H1 (cell line): Measurements from ENCODE around the gene ARHGAP22. TPM values are rescaled to one million over a fixed set of nuclear protein-coding genes. Genes with fewer than 3 reads are reported as not detected.
A peak's percentile ranks its signal among the peaks of the same experiment; 100 is the strongest.

Experiments
- CTCF ChIA-PET: fragments of 300-600 bp; sonication (Branson Sonifier 250); formaldehyde crosslinking; loops from one replicate; lab custom pipeline; 2021; ENCODE audit not compliant: partially characterized antibody; lab: Charles Lee
- POLR2A ChIA-PET: fragments of 300-600 bp; sonication (Branson Sonifier 250); formaldehyde crosslinking; loops from one replicate; lab custom pipeline; 2021; ENCODE audit warnings: inconsistent platforms; ENCODE audit not compliant: partially characterized antibody; lab: Charles Lee
- DNase-seq, 2 experiments: peaks; one replicate each; pipeline versions ENCODE4 v3.0.0 to v3.0.0-alpha.2; 2010 to 2022; ENCODE audit warnings: low spot score in 2 of 2, low read depth in 1 of 2, mixed read lengths in 1 of 2
- FAIRE-seq: peaks from 2 replicates; lab custom pipeline; 2011; peaks lifted over from hg19 to GRCh38; lab: Jason Lieb, UNC
- H2AFZ ChIP-seq: 2 replicates; pipeline ENCODE4 v1.8.1; 2012; ENCODE audit warnings: low read length, inconsistent platforms
- H2AK5ac ChIP-seq: 2 replicates; pipeline ENCODE4 v1.6.1; 2013; ENCODE audit warnings: low read depth, low read length
- H2BK120ac ChIP-seq: replicated peaks from 2 replicates; pipeline ENCODE3; 2013; ENCODE audit warnings: low read depth, low read length, inconsistent platforms
- H2BK12ac ChIP-seq: 2 replicates; pipeline ENCODE4 v1.6.1; 2013; ENCODE audit warnings: low read depth, low read length
- H2BK15ac ChIP-seq: 2 replicates; pipeline ENCODE4 v1.6.1; 2013; ENCODE audit warnings: low read length
- H2BK20ac ChIP-seq: 2 replicates; pipeline ENCODE4 v1.6.1; 2013; ENCODE audit warnings: low read length
- H2BK5ac ChIP-seq: 2 replicates; pipeline ENCODE4 v1.6.1; 2013; ENCODE audit warnings: low read depth, low read length
- H3K14ac ChIP-seq: 2 replicates; pipeline ENCODE4 v1.6.1; 2013; ENCODE audit warnings: inconsistent platforms; ENCODE audit not compliant: insufficient read length
- H3K18ac ChIP-seq: 2 replicates; pipeline ENCODE4 v1.6.1; 2013; ENCODE audit warnings: low read length; ENCODE audit errors: extremely low read depth
- H3K23ac ChIP-seq: 2 replicates; pipeline ENCODE4 v1.6.1; 2013; ENCODE audit warnings: inconsistent platforms; ENCODE audit not compliant: insufficient read length
- H3K23me2 ChIP-seq: 2 replicates; pipeline ENCODE4 v1.6.1; 2013; ENCODE audit warnings: low read depth, low read length
- H3K27ac ChIP-seq: 2 replicates; pipeline ENCODE4 v1.6.1; 2011; ENCODE audit warnings: low read depth, low read length, inconsistent platforms
- H3K27me3 ChIP-seq, 4 experiments: replicated peaks in 1 of 4; 1 replicate in 1 of 4; 2 replicates in 3 of 4; pipeline versions ENCODE4 v1.6.1 to v1.8.1; 2011 to 2013; ENCODE audit warnings: low read length in 3 of 4, mild to moderate bottlenecking in 3 of 4, inconsistent platforms in 2 of 4, mixed read lengths in 2 of 4, moderate library complexity in 1 of 4; ENCODE audit not compliant: control insufficient read depth in 3 of 4, insufficient read depth in 3 of 4; ENCODE audit errors: extremely low read depth in 1 of 4
- H3K36me3 ChIP-seq, 4 experiments: 2 replicates each; pipeline versions ENCODE4 v1.6.1 to v1.8.1; 2011 to 2013; ENCODE audit warnings: mild to moderate bottlenecking in 4 of 4, low read length in 3 of 4, moderate library complexity in 2 of 4, control low read depth in 1 of 4, inconsistent platforms in 1 of 4; ENCODE audit not compliant: insufficient read depth in 4 of 4, control insufficient read depth in 2 of 4
- H3K4ac ChIP-seq: replicated peaks from 2 replicates; pipeline ENCODE3; 2013; ENCODE audit warnings: low read length, low read depth, mixed read lengths, inconsistent platforms; ENCODE audit not compliant: insufficient read length
- H3K4me1 ChIP-seq, 4 experiments: replicated peaks in 1 of 4; 1 replicate in 1 of 4; 2 replicates in 3 of 4; pipeline versions ENCODE4 v1.6.1 to v1.8.1; 2011 to 2013; ENCODE audit warnings: low read length in 3 of 4, inconsistent platforms in 2 of 4, mixed read lengths in 1 of 4; ENCODE audit not compliant: insufficient read depth in 4 of 4, control insufficient read depth in 3 of 4
- H3K4me2 ChIP-seq, 2 experiments: 2 replicates each; pipeline versions ENCODE4 v1.6.1 to v1.8.1; 2011 to 2013; ENCODE audit warnings: low read depth in 2 of 2, low read length in 2 of 2, control low read depth in 1 of 2, inconsistent platforms in 1 of 2, mild to moderate bottlenecking in 1 of 2; ENCODE audit not compliant: insufficient read depth in 1 of 2
- H3K4me3 ChIP-seq, 4 experiments: fragments of 200-600, 300-600 bp in 1 of 4; sonication (generic), shearing (Covaris generic), sonication (Bioruptor Twin) in 1 of 4; 2 replicates each; pipeline versions ENCODE4 v1.5.1 to v1.8.1; 2011 to 2016; ENCODE audit warnings: low read length in 4 of 4, low read depth in 3 of 4, control low read depth in 2 of 4, inconsistent platforms in 2 of 4, mild to moderate bottlenecking in 2 of 4, mixed read lengths in 1 of 4, moderate library complexity in 1 of 4; ENCODE audit not compliant: insufficient read depth in 2 of 4; ENCODE audit errors: extremely low read depth in 1 of 4
- H3K56ac ChIP-seq: replicated peaks from 2 replicates; pipeline ENCODE3; 2013; ENCODE audit warnings: low read depth, mild to moderate bottlenecking, mixed read lengths, low read length, inconsistent platforms; ENCODE audit not compliant: insufficient read length
- H3K79me1 ChIP-seq: 2 replicates; pipeline ENCODE4 v1.6.1; 2013; ENCODE audit warnings: low read depth, low read length, control low read depth
- H3K79me2 ChIP-seq, 2 experiments: 2 replicates each; pipeline versions ENCODE4 v1.6.1 to v1.8.1; 2012 to 2013; ENCODE audit warnings: low read length in 2 of 2, mild to moderate bottlenecking in 2 of 2, inconsistent platforms in 1 of 2; ENCODE audit not compliant: insufficient read depth in 2 of 2, control insufficient read depth in 1 of 2
- H3K9ac ChIP-seq, 4 experiments: replicated peaks in 1 of 4; 1 replicate in 1 of 4; 2 replicates in 3 of 4; pipeline versions ENCODE4 v1.6.1 to v1.8.1; 2011 to 2013; ENCODE audit warnings: low read depth in 3 of 4, low read length in 3 of 4, control low read depth in 2 of 4, mild to moderate bottlenecking in 2 of 4, moderate library complexity in 2 of 4, inconsistent platforms in 1 of 4; ENCODE audit errors: extremely low read depth in 1 of 4
- H3K9me3 ChIP-seq, 2 experiments: 2 replicates each; pipeline versions ENCODE4 v1.6.1 to v1.8.1; 2012 to 2013; ENCODE audit warnings: mild to moderate bottlenecking in 2 of 2, moderate library complexity in 2 of 2, control low read depth in 1 of 2, inconsistent platforms in 1 of 2, low read depth in 1 of 2, low read length in 1 of 2, mixed read lengths in 1 of 2; ENCODE audit not compliant: insufficient read depth in 2 of 2
- H4K20me1 ChIP-seq, 2 experiments: replicated peaks in 1 of 2; 2 replicates each; pipeline versions ENCODE3 to v1.8.1; 2011 to 2013; ENCODE audit warnings: inconsistent platforms in 2 of 2, low read length in 2 of 2, mild to moderate bottlenecking in 1 of 2; ENCODE audit not compliant: insufficient read depth in 2 of 2, control insufficient read depth in 1 of 2
- H4K5ac ChIP-seq: 2 replicates; pipeline ENCODE4 v1.6.1; 2013; ENCODE audit warnings: low read length, low read depth, mixed read lengths, inconsistent platforms; ENCODE audit not compliant: insufficient read length
- H4K8ac ChIP-seq: 2 replicates; pipeline ENCODE4 v1.8.0; 2013; ENCODE audit warnings: mild to moderate bottlenecking, moderate library complexity, low read length, inconsistent platforms; ENCODE audit not compliant: insufficient read depth; ENCODE audit errors: extremely low read depth
- H4K91ac ChIP-seq: replicated peaks from 2 replicates; pipeline ENCODE3; 2013; ENCODE audit warnings: low read length, mixed read lengths, inconsistent platforms; ENCODE audit not compliant: insufficient read length
- CTBP2 ChIP-seq: IDR thresholded peaks from 2 replicates; pipeline ENCODE4 v1.7.0; 2011; ENCODE audit warnings: borderline replicate concordance, mild to moderate bottlenecking, moderate library complexity, mixed read lengths, low read length; ENCODE audit not compliant: insufficient read depth, insufficient read length
- HDAC6 ChIP-seq: IDR thresholded peaks from one replicate; pipeline ENCODE4 v1.7.1; 2012; ENCODE audit warnings: low read depth, mild to moderate bottlenecking, inconsistent platforms, low read length, moderate library complexity
- JUND ChIP-seq: IDR thresholded peaks from 2 replicates; pipeline ENCODE4 v1.6.1; 2011; ENCODE audit warnings: mild to moderate bottlenecking, improper control_type of control experiment, low read length
- POLR2A ChIP-seq, 2 experiments: IDR thresholded peaks; 1 replicate in 1 of 2; 2 replicates in 1 of 2; pipeline ENCODE4 v1.6.1; 2011; ENCODE audit warnings: low read depth in 2 of 2, low read length in 2 of 2, mild to moderate bottlenecking in 2 of 2; ENCODE audit errors: control extremely low read depth in 1 of 2
- RXRA ChIP-seq: IDR thresholded peaks from 2 replicates; pipeline ENCODE4 v1.6.1; 2011; ENCODE audit warnings: low read depth, mild to moderate bottlenecking, low read length, moderate library complexity; ENCODE audit not compliant: insufficient read depth
- TAF1 ChIP-seq: IDR thresholded peaks from 2 replicates; pipeline ENCODE4 v1.6.1; 2011; ENCODE audit warnings: mild to moderate bottlenecking, low read depth, low read length
- WGBS, 2 experiments: shearing (Covaris generic) in 1 of 2; methylation state at CpG; one replicate each; pipeline versions ENCODE4 v1.1.6 to v1.1.7; 2013 to 2015; ENCODE audit warnings: low lambda C conversion rate in 2 of 2, mixed read lengths in 2 of 2, inconsistent platforms in 1 of 2, low coverage in 1 of 2, missing lambda C conversion rate in 1 of 2; ENCODE audit not compliant: insufficient replicate concordance in 2 of 2, insufficient coverage in 1 of 2, insufficient read length in 1 of 2; ENCODE audit errors: extremely low coverage in 1 of 2, missing lambda C conversion rate in 1 of 2; 5-methylcytosine and 5-hydroxymethylcytosine counted together
- polyA plus RNA-seq, 7 experiments: library from polyadenylated mRNA; depleted of rRNA in 3 of 7; stranded (reverse) in 5 of 7; unstranded in 2 of 7; fragments of >200 nt in 5 of 7; fragments of 200-250 nt in 2 of 7; gene quantifications; 1 replicate in 5 of 7; 2 replicates in 1 of 7; 4 replicates in 1 of 7; pipeline versions ENCODE4 v1.2.1 to v1.2.3, GENCODE V29; 2011 to 2013; ENCODE audit warnings: missing spikeins in 2 of 7, mixed read lengths in 2 of 7
- total RNA-seq: library from RNA; stranded (reverse); fragmentation: NEBNext Ultra II Directional; extraction: Animal tissue kit (Norgen Biotek cat#: 25700); gene quantifications from 2 replicates; pipeline ENCODE4 v1.2.1, GENCODE V29; 2021

The ARHGAP22 gene
- total and polyA plus RNA-seq, 2 of the 8 experiments (the other 6 are each of a cell fraction or from before 2014, with no cell fraction given): 3.6 to 11.2 TPM

DNA sequence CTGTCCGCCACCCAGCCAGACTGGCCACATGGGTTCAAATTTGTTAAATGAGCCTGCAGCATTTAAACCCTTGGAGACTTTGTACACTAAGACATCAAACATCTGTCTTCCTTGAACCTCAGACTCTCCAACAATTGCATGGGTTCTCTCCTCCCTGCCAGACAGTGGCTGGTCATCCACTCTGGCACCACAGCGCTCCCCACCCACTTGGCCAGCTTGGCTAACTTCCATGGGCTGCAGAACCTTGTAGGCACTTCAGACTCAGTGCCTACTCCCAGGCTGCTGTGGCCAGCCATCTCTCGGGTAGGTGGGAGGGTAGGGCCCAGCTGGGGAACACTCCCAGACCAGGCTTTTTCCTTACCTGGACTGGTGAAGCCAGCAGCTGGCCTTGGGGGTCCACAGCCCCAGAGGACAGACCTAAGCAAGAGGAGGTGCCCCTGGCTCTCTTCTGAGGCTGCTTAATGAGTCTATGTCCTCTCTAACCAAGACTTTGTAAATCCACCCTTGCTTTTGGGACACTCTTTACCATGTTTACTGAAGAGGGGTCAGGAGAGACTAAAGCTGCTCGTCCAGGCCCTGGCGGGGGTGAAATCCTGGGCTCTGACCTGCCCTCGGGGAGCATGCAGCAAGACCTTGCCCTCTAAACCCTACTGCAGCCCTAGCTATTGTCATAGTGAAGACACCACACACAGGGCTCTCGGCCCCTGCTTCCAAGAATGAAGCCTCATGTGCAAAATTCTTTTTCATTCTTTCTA, 82.7 kb downstream of the ARHGAP22 start:
- Histone ChIP-seq H3K4me3 (no peak overlapping the region), H2BK120ac (no peak overlapping the region), H3K4ac (no peak overlapping the region), H3K4me1 (peaks cover 2 to 19% (median 3%) of the 10 kb centered on the region in 4 experiments; a peak in 6 of 7 replicates), H3K27ac (no peak overlapping the region), H3K9ac (no peak overlapping the region), H2AFZ (no peak overlapping the region), H3K79me2 (peaks cover 0 to 16% of the 10 kb centered on the region in 2 experiments; a peak in 2 of 4 replicates), H2AK5ac (peak overlapping the region; percentile 39; the same call in 1 of the 2 replicates), H3K27me3 (peaks cover 0 to 2% (median 0%) of the 10 kb centered on the region in 4 experiments; a peak in 1 of 7 replicates)
- 85% methylated on average over 7 of the region's 7 CpGs; no CpG with 5 or more reads in 1 of the 2 experiments for WGBS, 2 experiments
- TF ChIP-seq POLR2A (IDR thresholded peaks at IDR 0.05; ENCODE audit: control extremely low read depth in 1 of 2, low read depth in 2 of 2, low read length in 2 of 2): no peak
- TF ChIP-seq TAF1: no peak
- TF ChIP-seq HDAC6: no peak
- no peak for TF ChIP-seq CTBP2
- no peak for TF ChIP-seq RXRA
- TF ChIP-seq JUND: no peak
- TF ChIP-seq, all 59 proteins: peak for 0
- Histone ChIP-seq H4K5ac (no peak overlapping the region), H2BK5ac (no peak overlapping the region), H3K56ac (no peak overlapping the region), H3K9me3 (no peaks in the 10 kb centered on the region), H3K23me2 (peaks cover 4% of the 10 kb centered on the region; the same call in 1 of the 2 replicates), H2BK15ac (0 out of 2 replicates have a peak overlapping the region, but pooled peaks have one; percentile 72), H3K14ac (no peak overlapping the region), H4K8ac (no peak overlapping the region), H3K4me2 (peak overlapping the region; percentile 71 to 83; a peak in 1 of 4 replicates), H3K18ac (no peak overlapping the region; the same call in 1 of the 2 replicates), H2BK12ac (no peak overlapping the region), H3K36me3 (no peaks in the 10 kb centered on the region; a peak in 1 of 8 replicates), H3K79me1 (peaks cover 12% of the 10 kb centered on the region), H4K91ac (no peak overlapping the region), H3K23ac (no peak overlapping the region), H2BK20ac (no peak overlapping the region), H4K20me1 (peaks cover 0 to 4% of the 10 kb centered on the region in 2 experiments)
- FAIRE-seq (no peak), DNase-seq (peak in 1 of 2 experiments; percentile 27)
- ChIA-PET CTCF (interaction anchor here (0.7 to 4.6 kb wide), 13 partner anchors 13 to 1282 kb away, joined by 3 to 69 read pairs (median 5); no protein-coding TSS in a partner anchor), POLR2A (interaction anchor here (1.5 kb wide), 1 partner anchor 30 kb away, joined by 4 read pairs; no protein-coding TSS in a partner anchor)
